K562 (cell line): ENCODE results near the gene CDCA3. TPM values are rescaled to one million over a fixed set of nuclear protein-coding genes. Genes with fewer than 3 reads are reported as not detected.

Source experiments
- CCNT2 ChIP-seq: IDR thresholded peaks from 2 replicates; pipeline ENCODE4 v1.6.1; 2011; ENCODE audit warnings: borderline replicate concordance, low read depth, mild to moderate bottlenecking, moderate library complexity, mixed read lengths, low read length; ENCODE audit not compliant: insufficient read length; ENCODE audit errors: extremely low read depth
- EP400 ChIP-seq: fragments of 450-650 bp; IDR thresholded peaks from 2 replicates; pipeline ENCODE4 v1.6.1; 2017; ENCODE audit warnings: antibody characterized with exemption, mild to moderate bottlenecking, moderate library complexity
- FOSL1 ChIP-seq: fragments of 200-800 bp; sonication (Bioruptor generic); conservative IDR thresholded peaks from 2 replicates; pipeline ENCODE4 v1.6.1; 2016; ENCODE audit warnings: missing genetic modification characterization, missing compliant biosample characterization
- FOXM1 ChIP-seq, 2 experiments: fragments of 450-650 bp in 1 of 2; sonication (generic) in 1 of 2; formaldehyde crosslinking in 1 of 2; IDR thresholded peaks; 2 replicates each; pipeline versions ENCODE4 v1.6.1 to v1.9.0; 2017 to 2022; ENCODE audit warnings: low read depth in 2 of 2, mild to moderate bottlenecking in 2 of 2, missing genetic modification reagents in 1 of 2, moderate library complexity in 1 of 2
- GTF2F1 ChIP-seq: IDR thresholded peaks from 2 replicates; pipeline ENCODE4 v1.6.1; 2011; ENCODE audit warnings: low read depth, low read length, improper control_type of control experiment
- KLF1 ChIP-seq: fragments of 450-650 bp; IDR thresholded peaks from 2 replicates; pipeline ENCODE4 v1.6.1; 2016; ENCODE audit warnings: missing genetic modification characterization, missing compliant biosample characterization
- SAP30 ChIP-seq: fragments of 200-600 bp; sonication (generic); IDR thresholded peaks from 2 replicates; pipeline ENCODE4 v1.6.1; 2012; ENCODE audit warnings: borderline replicate concordance, low read depth, mild to moderate bottlenecking, moderate library complexity, low read length, control low read depth, inconsistent platforms; ENCODE audit not compliant: insufficient read depth, poor library complexity, severe bottlenecking
- ZFP36 ChIP-seq: fragments of 150-350 bp; IDR thresholded peaks from 2 replicates; pipeline ENCODE4 v1.6.1; 2018; ENCODE audit warnings: low read length, low read depth; ENCODE audit not compliant: partially characterized antibody
- ZNF121 ChIP-seq: sonication (generic); formaldehyde crosslinking; conservative IDR thresholded peaks from 2 replicates; pipeline ENCODE4 v1.8.0; 2022; ENCODE audit warnings: missing genetic modification reagents
- ZNF764 ChIP-seq: fragments of 250-450 bp; sonication (Bioruptor Pico); IDR thresholded peaks from 2 replicates; pipeline ENCODE4 v1.4.0; 2020; ENCODE audit warnings: low read depth, mild to moderate bottlenecking, moderate library complexity
- polyA plus RNA-seq, 8 experiments: library from polyadenylated mRNA; depleted of rRNA in 4 of 8; stranded (reverse) in 5 of 8; unstranded in 3 of 8; fragments of >200 nt; fragmentation: Nextera tagmentation in 2 of 8; fragmentation: Illumina TruSeq in 1 of 8; extraction: Ambion mirVana in 2 of 8; extraction: Trizol in 1 of 8; gene quantifications; 2 replicates each; pipeline versions ENCODE4 v1.2.1 to v1.2.3, GENCODE V29; 2011 to 2014; ENCODE audit warnings: inconsistent platforms in 1 of 8, missing spikeins in 1 of 8
- total RNA-seq, 7 experiments: library from RNA; depleted of rRNA in 6 of 7; stranded (reverse); fragments of >200 nt in 6 of 7; fragmentation: Illumina TruSeq in 2 of 7; extraction: Trizol in 2 of 7; gene quantifications; 2 replicates each; pipeline versions ENCODE4 v1.2.1 to v1.2.3, GENCODE V29; 2011 to 2021; ENCODE audit warnings: low replicate concordance in 1 of 7
- TF ChIP-seq, protein P1 (sequence below): fragments of 250-450 bp; sonication (Bioruptor Pico); IDR thresholded peaks from 2 replicates; pipeline ENCODE4 v1.5.0; 2021; ENCODE audit warnings: mild to moderate bottlenecking, moderate library complexity
- TF ChIP-seq, protein P2 (sequence below): sonication (generic); formaldehyde crosslinking; IDR thresholded peaks from 2 replicates; pipeline ENCODE4 v1.8.0; 2022; ENCODE audit warnings: mild to moderate bottlenecking, missing genetic modification reagents
- TF ChIP-seq, protein P3 (sequence below): fragments of 250-450 bp; sonication (Bioruptor Pico); IDR thresholded peaks from 2 replicates; pipeline ENCODE4 v1.4.0; 2020; ENCODE audit warnings: mild to moderate bottlenecking, moderate library complexity, borderline replicate concordance
- TF ChIP-seq, protein P4 (sequence below), 2 experiments: fragments of 450-650 bp in 1 of 2; sonication (generic) in 1 of 2; formaldehyde crosslinking; conservative IDR thresholded peaks; 2 replicates each; pipeline versions ENCODE4 v1.4.0 to v1.8.1; 2020 to 2022; ENCODE audit warnings: mild to moderate bottlenecking in 1 of 2, missing genetic modification reagents in 1 of 2

The CDCA3 gene
- total and polyA plus RNA-seq, 9 of the 15 experiments (the other 6 are each of a cell fraction or from before 2014, with no cell fraction given) = 24.2 to 80.8 (median 55.1) TPM

DNA sequence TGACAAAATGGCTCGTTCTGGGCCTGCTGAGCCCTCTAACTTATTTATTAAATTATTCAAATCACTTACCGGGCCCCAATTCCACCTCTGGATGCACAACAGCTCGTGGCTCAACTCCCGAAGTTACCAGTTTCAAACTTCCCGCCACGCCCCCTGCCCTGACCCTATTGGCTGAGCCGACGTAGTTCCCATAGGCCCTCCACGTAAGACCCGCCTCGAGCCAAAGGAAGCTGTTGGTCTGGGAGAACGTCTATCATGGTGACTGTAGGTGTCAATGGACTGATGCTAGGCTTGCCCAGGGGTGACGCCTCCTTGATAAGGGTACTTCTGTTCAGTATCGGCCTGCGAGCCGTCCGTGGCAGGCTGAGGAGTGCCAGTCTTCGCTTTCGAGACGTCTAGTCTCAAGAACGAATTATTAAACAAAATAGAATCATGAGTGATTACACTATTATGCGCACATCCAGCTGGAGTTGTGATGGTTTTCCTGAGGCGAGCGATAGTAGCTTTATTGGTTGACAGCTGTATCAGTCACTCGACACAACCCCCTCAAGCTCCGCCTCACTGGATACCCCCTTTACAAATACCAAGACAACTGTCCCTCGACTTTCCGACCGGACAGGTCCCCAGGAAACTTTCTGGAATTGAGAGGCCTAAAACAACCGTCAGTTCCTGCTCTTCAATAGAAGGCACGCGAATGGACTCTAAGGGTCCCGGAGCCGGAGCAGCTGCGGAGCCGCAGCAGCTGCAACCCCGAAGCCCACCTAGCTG is at the start of gene CDCA3 (continued):
- TF ChIP-seq, protein P1, sequence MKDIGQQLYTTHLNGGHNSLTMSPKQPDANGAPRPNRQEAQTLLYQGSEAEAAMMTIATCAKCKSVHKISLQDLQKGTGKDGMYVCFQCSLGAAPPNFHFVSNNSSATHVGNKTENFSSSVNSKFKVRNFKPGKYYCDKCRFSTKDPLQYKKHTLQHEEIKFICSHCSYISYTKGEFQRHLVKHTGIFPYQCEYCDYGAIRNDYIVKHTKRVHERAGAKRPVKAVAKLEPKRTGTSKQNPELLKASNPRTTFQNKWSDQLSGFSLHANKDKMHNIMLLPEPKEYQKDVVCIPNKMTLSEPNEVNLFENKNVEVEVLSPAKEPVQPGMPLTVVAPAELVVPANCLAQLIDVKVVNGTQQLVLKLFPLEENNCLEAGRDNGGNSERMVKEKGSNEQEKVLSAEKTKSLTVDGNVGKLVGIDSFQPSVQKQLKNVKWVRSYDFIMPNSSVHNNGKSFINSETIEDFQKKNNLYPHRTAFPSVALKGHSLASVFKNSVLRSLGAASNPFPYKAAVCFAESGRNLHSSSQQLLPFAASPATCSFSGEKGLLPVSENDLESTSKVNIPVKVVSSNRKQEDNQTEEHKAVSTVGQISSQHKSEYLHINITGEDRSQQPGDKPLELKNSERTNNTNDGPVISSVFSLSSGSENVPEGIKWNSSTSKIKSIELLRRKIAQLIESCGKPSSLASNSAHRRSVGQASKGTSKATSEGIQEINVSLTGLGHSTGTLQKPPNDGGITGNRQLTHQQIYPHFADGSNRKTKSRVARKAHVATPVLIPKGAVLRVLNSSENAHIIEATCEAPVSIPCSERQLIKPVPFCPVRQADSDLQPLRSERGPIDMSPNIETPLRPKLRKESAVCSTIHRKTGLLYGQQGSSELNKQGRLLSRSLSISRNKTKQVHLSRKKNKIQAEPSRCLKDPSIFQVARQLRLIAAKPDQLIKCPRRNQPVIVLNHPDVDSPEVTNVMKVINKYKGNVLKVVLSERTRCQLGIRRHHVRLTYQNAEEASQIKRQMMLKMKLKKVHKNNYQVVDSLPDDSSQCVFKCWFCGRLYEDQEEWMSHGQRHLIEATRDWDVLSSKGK = no peak
- TF ChIP-seq SAP30 (peak; percentile 90), KLF1 (no peak), FOSL1 (tag) (peak; percentile 64), ZNF121 (CRISPR knock-in tag) (no peak), CCNT2 (no peak), ZNF764 (CRISPR knock-in tag) (no peak), GTF2F1 (no peak), EP400 (peak; percentile 94), ZFP36 (no peak), FOXM1 (IDR thresholded peaks at IDR 0.05; ENCODE audit: low read depth) (peak; percentile 86), FOXM1 (CRISPR knock-in tag; IDR thresholded peaks at IDR 0.05; ENCODE audit: low read depth) (no peak)
- TF ChIP-seq, protein P2, sequence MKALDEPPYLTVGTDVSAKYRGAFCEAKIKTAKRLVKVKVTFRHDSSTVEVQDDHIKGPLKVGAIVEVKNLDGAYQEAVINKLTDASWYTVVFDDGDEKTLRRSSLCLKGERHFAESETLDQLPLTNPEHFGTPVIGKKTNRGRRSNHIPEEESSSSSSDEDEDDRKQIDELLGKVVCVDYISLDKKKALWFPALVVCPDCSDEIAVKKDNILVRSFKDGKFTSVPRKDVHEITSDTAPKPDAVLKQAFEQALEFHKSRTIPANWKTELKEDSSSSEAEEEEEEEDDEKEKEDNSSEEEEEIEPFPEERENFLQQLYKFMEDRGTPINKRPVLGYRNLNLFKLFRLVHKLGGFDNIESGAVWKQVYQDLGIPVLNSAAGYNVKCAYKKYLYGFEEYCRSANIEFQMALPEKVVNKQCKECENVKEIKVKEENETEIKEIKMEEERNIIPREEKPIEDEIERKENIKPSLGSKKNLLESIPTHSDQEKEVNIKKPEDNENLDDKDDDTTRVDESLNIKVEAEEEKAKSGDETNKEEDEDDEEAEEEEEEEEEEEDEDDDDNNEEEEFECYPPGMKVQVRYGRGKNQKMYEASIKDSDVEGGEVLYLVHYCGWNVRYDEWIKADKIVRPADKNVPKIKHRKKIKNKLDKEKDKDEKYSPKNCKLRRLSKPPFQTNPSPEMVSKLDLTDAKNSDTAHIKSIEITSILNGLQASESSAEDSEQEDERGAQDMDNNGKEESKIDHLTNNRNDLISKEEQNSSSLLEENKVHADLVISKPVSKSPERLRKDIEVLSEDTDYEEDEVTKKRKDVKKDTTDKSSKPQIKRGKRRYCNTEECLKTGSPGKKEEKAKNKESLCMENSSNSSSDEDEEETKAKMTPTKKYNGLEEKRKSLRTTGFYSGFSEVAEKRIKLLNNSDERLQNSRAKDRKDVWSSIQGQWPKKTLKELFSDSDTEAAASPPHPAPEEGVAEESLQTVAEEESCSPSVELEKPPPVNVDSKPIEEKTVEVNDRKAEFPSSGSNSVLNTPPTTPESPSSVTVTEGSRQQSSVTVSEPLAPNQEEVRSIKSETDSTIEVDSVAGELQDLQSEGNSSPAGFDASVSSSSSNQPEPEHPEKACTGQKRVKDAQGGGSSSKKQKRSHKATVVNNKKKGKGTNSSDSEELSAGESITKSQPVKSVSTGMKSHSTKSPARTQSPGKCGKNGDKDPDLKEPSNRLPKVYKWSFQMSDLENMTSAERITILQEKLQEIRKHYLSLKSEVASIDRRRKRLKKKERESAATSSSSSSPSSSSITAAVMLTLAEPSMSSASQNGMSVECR (CRISPR knock-in tag) = peak; percentile 80
- TF ChIP-seq, protein P3, sequence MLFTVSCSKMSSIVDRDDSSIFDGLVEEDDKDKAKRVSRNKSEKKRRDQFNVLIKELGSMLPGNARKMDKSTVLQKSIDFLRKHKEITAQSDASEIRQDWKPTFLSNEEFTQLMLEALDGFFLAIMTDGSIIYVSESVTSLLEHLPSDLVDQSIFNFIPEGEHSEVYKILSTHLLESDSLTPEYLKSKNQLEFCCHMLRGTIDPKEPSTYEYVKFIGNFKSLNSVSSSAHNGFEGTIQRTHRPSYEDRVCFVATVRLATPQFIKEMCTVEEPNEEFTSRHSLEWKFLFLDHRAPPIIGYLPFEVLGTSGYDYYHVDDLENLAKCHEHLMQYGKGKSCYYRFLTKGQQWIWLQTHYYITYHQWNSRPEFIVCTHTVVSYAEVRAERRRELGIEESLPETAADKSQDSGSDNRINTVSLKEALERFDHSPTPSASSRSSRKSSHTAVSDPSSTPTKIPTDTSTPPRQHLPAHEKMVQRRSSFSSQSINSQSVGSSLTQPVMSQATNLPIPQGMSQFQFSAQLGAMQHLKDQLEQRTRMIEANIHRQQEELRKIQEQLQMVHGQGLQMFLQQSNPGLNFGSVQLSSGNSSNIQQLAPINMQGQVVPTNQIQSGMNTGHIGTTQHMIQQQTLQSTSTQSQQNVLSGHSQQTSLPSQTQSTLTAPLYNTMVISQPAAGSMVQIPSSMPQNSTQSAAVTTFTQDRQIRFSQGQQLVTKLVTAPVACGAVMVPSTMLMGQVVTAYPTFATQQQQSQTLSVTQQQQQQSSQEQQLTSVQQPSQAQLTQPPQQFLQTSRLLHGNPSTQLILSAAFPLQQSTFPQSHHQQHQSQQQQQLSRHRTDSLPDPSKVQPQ (CRISPR knock-in tag) = no peak
- TF ChIP-seq, protein P4, sequence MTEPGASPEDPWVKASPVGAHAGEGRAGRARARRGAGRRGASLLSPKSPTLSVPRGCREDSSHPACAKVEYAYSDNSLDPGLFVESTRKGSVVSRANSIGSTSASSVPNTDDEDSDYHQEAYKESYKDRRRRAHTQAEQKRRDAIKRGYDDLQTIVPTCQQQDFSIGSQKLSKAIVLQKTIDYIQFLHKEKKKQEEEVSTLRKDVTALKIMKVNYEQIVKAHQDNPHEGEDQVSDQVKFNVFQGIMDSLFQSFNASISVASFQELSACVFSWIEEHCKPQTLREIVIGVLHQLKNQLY (CRISPR knock-in tag; conservative IDR thresholded peaks at IDR 0.05) = no peak; a peak in 1 of 4 replicates
